ENCODE measurements around the gene EIF4B. TPM values are rescaled to one million over a fixed set of nuclear protein-coding genes. Genes with fewer than 3 reads are reported as not detected.

The EIF4B gene
- total RNA-seq, 3 donors from 2014 or later: 341 to 535 (median 345) TPM

- H3K9me3 ChIP-seq: no peaks in the 10 kb centered on the region
- no peak for TF ChIP-seq CTCF (IDR thresholded peaks at IDR 0.05)
- no peaks in the 10 kb centered on the region for H3K36me3 ChIP-seq (ENCODE audit: low read depth)
- no peak for DNase-seq
- H3K4me1 ChIP-seq (ENCODE audit: low read depth): peaks cover 4% of the 10 kb centered on the region
- intact Hi-C loops (cut with DNase I, micrococcal nuclease): no loop called here
- no peak for ATAC-seq
- H3K4me3 ChIP-seq: no peak overlapping the region
Measured at GRCh38 chr12:53082637-53083175, 76.5 kb downstream of the EIF4B start.

DNA sequence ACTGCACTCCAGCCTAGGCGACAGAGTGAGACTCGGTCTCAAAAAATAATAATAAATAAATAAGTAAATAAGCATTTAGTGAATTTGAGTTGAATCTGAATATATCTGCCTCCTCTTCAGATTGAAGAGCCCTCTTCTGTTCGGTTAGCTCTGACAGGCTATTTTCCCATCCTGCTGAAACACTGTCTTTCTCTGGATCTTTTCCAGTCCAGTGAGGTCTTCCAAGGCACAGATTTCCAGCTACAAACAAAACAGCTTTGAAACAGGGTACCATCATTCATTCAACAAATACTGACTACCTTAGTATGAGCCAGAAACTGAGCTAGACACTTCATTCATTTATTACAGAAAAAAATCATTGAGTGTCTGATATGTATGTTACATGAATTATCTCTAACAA lies 80.1 kb downstream of the EIF4B start:
- intact Hi-C loops (cut with DNase I, micrococcal nuclease): no loop called here
- Histone ChIP-seq H3K9me3 (no peaks in the 10 kb centered on the region), H3K36me3 (ENCODE audit: low read depth) (no peaks in the 10 kb centered on the region), H3K4me3 (no peak overlapping the region), H3K4me1 (ENCODE audit: low read depth) (no peaks in the 10 kb centered on the region)
- ATAC-seq (no peak), DNase-seq (no peak)
- TF ChIP-seq CTCF (IDR thresholded peaks at IDR 0.05): no peak

DNA sequence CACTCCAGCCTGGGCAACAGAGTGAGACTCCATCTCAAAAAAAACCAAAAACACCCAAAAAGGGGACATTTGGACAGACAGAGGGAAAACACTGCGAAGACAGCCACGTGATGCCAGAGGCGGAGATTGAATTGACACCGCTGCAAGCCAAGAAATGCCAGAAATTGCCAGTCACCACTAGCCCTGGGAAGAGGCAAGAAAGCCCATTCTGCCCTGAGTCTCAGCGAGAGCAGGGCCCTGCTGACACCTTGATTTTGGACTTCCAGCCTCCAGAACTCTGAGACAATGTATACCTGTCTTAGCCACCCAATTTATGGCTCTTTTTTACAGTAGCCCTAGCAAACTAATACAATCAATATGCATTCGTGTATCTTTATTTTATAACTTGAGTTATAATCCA lies 83.8 kb downstream of the EIF4B start:
- no peak for TF ChIP-seq CTCF (IDR thresholded peaks at IDR 0.05)
- H3K4me1 ChIP-seq (ENCODE audit: low read depth): no peaks in the 10 kb centered on the region
- no peak for ATAC-seq
- H3K4me3 ChIP-seq: no peak overlapping the region
- intact Hi-C loops (cut with DNase I, micrococcal nuclease): no loop called here
- no peaks in the 10 kb centered on the region for H3K36me3 ChIP-seq (ENCODE audit: low read depth)
- no peak for DNase-seq
- no peaks in the 10 kb centered on the region for H3K9me3 ChIP-seq

- no peak for DNase-seq
- no peaks in the 10 kb centered on the region for H3K4me1 ChIP-seq (ENCODE audit: low read depth)
- TF ChIP-seq CTCF (IDR thresholded peaks at IDR 0.05): no peak
Measured at GRCh38 chr12:53090554-53090953, 84.3 kb downstream of the EIF4B start.

DNA sequence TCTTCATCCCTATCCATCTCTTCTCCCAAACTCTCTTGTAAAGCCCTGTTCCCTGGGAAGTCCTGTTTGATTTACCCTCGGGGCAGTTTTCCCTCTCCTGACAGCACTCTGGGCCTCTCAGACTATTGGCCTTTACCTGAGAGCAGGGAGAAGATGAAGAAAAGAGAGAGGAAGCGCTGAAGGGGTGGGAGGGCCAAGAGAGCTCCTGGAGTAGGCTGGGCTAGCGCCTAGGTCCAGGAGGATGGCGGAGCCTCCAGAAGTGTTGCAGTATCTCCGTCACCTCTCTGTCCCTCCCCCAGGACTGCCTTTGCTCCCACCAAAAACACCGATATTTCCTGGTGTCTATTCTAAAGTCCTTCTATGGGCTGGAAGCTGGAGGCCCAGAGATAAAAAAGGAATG lies 85.5 kb downstream of the EIF4B start:
- TF ChIP-seq CTCF (IDR thresholded peaks at IDR 0.05): no peak
- no peak for DNase-seq
- Histone ChIP-seq H3K9me3 (no peaks in the 10 kb centered on the region), H3K36me3 (ENCODE audit: low read depth) (no peaks in the 10 kb centered on the region), H3K4me1 (ENCODE audit: low read depth) (no peaks in the 10 kb centered on the region), H3K4me3 (no peak overlapping the region)
- no peak for ATAC-seq
- intact Hi-C loops (cut with DNase I, micrococcal nuclease): no loop called here

More at GRCh38 chr12:53090554-53090953, 84.3 kb downstream of the EIF4B start:
- Histone ChIP-seq H3K36me3 (ENCODE audit: low read depth) (no peaks in the 10 kb centered on the region), H3K9me3 (no peaks in the 10 kb centered on the region), H3K4me3 (no peak overlapping the region)
- intact Hi-C loops (cut with DNase I, micrococcal nuclease): no loop called here
- no peak for ATAC-seq

Small RNA genes within 50 kb of the gene (microRNA-seq; reads per million reads assigned to microRNA genes)
- not detected for gene MIR6757

Other genes with a start within 250 kb of the EIF4B start
- not detected for gene KRT76, start 229.1 kb upstream of the EIF4B start, total RNA-seq
- not detected for gene KRT3, start 210.3 kb upstream of the EIF4B start, total RNA-seq
- gene KRT4, start 192.3 kb upstream of the EIF4B start, total RNA-seq: not detected
- gene KRT79, start 172.1 kb upstream of the EIF4B start, total RNA-seq: not detected
- gene KRT78, start 157.5 kb upstream of the EIF4B start, total RNA-seq: not detected
- 1,000 to 10,000 TPM; 1,334 to 4,222 (median 3,664) TPM for gene KRT8, start 101.4 kb upstream of the EIF4B start, total RNA-seq
- 1,000 to 10,000 TPM in 1 of 3 donors, 100 to 1,000 TPM in 2; 296 to 1,063 (median 953) TPM for gene KRT18, start 57.3 kb upstream of the EIF4B start, total RNA-seq
- 100 to 1,000 TPM in 1 of 3 donors, 10 to 100 TPM in 2; 22.6 to 119 (median 51.9) TPM for gene TNS2, start 43.6 kb downstream of the EIF4B start, total RNA-seq
- 10 to 100 TPM; 27.3 to 51.0 (median 32.5) TPM for gene SPRYD3, start 72.9 kb downstream of the EIF4B start, total RNA-seq
- gene IGFBP6, start 91.2 kb downstream of the EIF4B start, total RNA-seq: 10 to 100 TPM in 2 of 3 donors, 1 to 10 TPM in 1; 10.0 to 93.4 (median 27.1) TPM
- gene SOAT2, start 97.0 kb downstream of the EIF4B start, total RNA-seq: under 1 TPM in 1 of 3 donors, not detected in 2; 0.41 TPM
- gene ZNF740, start 174.3 kb downstream of the EIF4B start, total RNA-seq: 10 to 100 TPM; 26.1 to 52.9 (median 46.0) TPM
- 10 to 100 TPM; 23.4 to 44.4 (median 38.7) TPM for gene CSAD, start 174.5 kb downstream of the EIF4B start, total RNA-seq
- 10 to 100 TPM in 1 of 3 donors, 1 to 10 TPM in 2; 6.2 to 13.8 (median 7.3) TPM for gene ITGB7, start 200.8 kb downstream of the EIF4B start, total RNA-seq
- gene RARG, start 225.8 kb downstream of the EIF4B start, total RNA-seq: 10 to 100 TPM; 10.7 to 35.3 (median 16.9) TPM

All from mucosa of descending colon (tissue), 3 donors.